ENCODE data around the gene TPSAB1. TPM values are rescaled to one million over a fixed set of nuclear protein-coding genes. Genes with fewer than 3 reads are reported as not detected.

The TPSAB1 gene
- total and polyA plus RNA-seq, 2 experiments from 2014 or later: not detected

- WGBS, 2 experiments (ENCODE audit: low coverage in 1 of 2, low lambda C conversion rate in 2 of 2, missing lambda C conversion rate in 2 of 2): 13 to 30% methylated on average over 9 to 13 of the region's 17 CpGs
Measured at GRCh38 chr16:1291576-1291974, 51.1 kb downstream of the TPSAB1 start.

More at GRCh38 chr16:1291576-1291974, 51.1 kb downstream of the TPSAB1 start:
- Histone ChIP-seq H3K27me3 (replicated peaks; ENCODE audit: insufficient read depth) (peaks cover 45% of the 10 kb centered on the region), H2AFZ (no peak overlapping the region), H3F3A (ENCODE audit: insufficient read depth) (no peaks in the 10 kb centered on the region), H3K79me2 (ENCODE audit: insufficient read depth) (no peaks in the 10 kb centered on the region), H4K20me1 (ENCODE audit: insufficient read depth) (no peaks in the 10 kb centered on the region), H3K27ac (no peak overlapping the region), H3K36me3 (ENCODE audit: low read depth) (no peaks in the 10 kb centered on the region), H3K4me2 (ENCODE audit: unreplicated experiment) (no peak overlapping the region), H3K9me3 (ENCODE audit: low read depth) (no peaks in the 10 kb centered on the region), H3K4me1 (ENCODE audit: insufficient read depth) (no peaks in the 10 kb centered on the region; the same call in 1 of the 2 replicates), H3K4me3 (no peak overlapping the region), H3K9ac (no peak overlapping the region), H3K9me2 (ENCODE audit: insufficient read depth) (no peaks in the 10 kb centered on the region)
- in situ Hi-C loops (cut with MboI): no loop called here
- TF ChIP-seq EZH2phosphoT487 (IDR thresholded peaks at IDR 0.05; ENCODE audit: insufficient read depth, low read depth): no peak
- no peak for DNase-seq

Other genes starting within 250 kb of the TPSAB1 start
- gene SSTR5, start 168.0 kb upstream of the TPSAB1 start, total RNA-seq (2014; rRNA removed; shearing (Covaris generic)): not detected in 2 replicates
- gene SSTR5, start 168.0 kb upstream of the TPSAB1 start, polyA plus RNA-seq (2016; fragmentation: Nextera tagmentation; extraction: Ambion mirVana): not detected in 2 replicates
- not detected in 2 replicates for gene C1QTNF8, start 144.5 kb upstream of the TPSAB1 start, total RNA-seq (2014; rRNA removed; shearing (Covaris generic))
- gene C1QTNF8, start 144.5 kb upstream of the TPSAB1 start, polyA plus RNA-seq (2016; fragmentation: Nextera tagmentation; extraction: Ambion mirVana): not detected in 2 replicates
- 0.11 TPM in 1 of 2 replicates, not detected in the other for gene CACNA1H, start 87.6 kb upstream of the TPSAB1 start, total RNA-seq (2014; rRNA removed; shearing (Covaris generic))
- gene CACNA1H, start 87.6 kb upstream of the TPSAB1 start, polyA plus RNA-seq (2016; fragmentation: Nextera tagmentation; extraction: Ambion mirVana): not detected in 2 replicates
- gene TPSG1, start 15.4 kb upstream of the TPSAB1 start, total RNA-seq (2014; rRNA removed; shearing (Covaris generic)): not detected in 2 replicates
- gene TPSG1, start 15.4 kb upstream of the TPSAB1 start, polyA plus RNA-seq (2016; fragmentation: Nextera tagmentation; extraction: Ambion mirVana): not detected in 2 replicates
- gene TPSB2, start 10.5 kb upstream of the TPSAB1 start, total RNA-seq (2014; rRNA removed; shearing (Covaris generic)): not detected in 2 replicates
- gene TPSB2, start 10.5 kb upstream of the TPSAB1 start, polyA plus RNA-seq (2016; fragmentation: Nextera tagmentation; extraction: Ambion mirVana): not detected in 2 replicates
- not detected in 2 replicates for gene TPSD1, start 15.4 kb downstream of the TPSAB1 start, total RNA-seq (2014; rRNA removed; shearing (Covaris generic))
- gene TPSD1, start 15.4 kb downstream of the TPSAB1 start, polyA plus RNA-seq (2016; fragmentation: Nextera tagmentation; extraction: Ambion mirVana): not detected in 2 replicates
- gene UBE2I, start 68.9 kb downstream of the TPSAB1 start, total RNA-seq (2014; rRNA removed; shearing (Covaris generic)): 46.5 and 77.7 TPM in 2 replicates
- gene UBE2I, start 68.9 kb downstream of the TPSAB1 start, polyA plus RNA-seq (2016; fragmentation: Nextera tagmentation; extraction: Ambion mirVana): 133 and 134 TPM in 2 replicates
- gene BAIAP3, start 92.9 kb downstream of the TPSAB1 start, total RNA-seq (2014; rRNA removed; shearing (Covaris generic)): 0.13 and 0.86 TPM in 2 replicates
- gene BAIAP3, start 92.9 kb downstream of the TPSAB1 start, polyA plus RNA-seq (2016; fragmentation: Nextera tagmentation; extraction: Ambion mirVana): 0.23 and 0.24 TPM in 2 replicates
- gene TSR3, start 111.2 kb downstream of the TPSAB1 start, total RNA-seq (2014; rRNA removed; shearing (Covaris generic)): 88.0 and 110 TPM in 2 replicates
- gene TSR3, start 111.2 kb downstream of the TPSAB1 start, polyA plus RNA-seq (2016; fragmentation: Nextera tagmentation; extraction: Ambion mirVana): 105 and 106 TPM in 2 replicates
- gene GNPTG, start 111.2 kb downstream of the TPSAB1 start, total RNA-seq (2014; rRNA removed; shearing (Covaris generic)): 52.4 and 85.8 TPM in 2 replicates
- 99.9 and 109 TPM in 2 replicates for gene GNPTG, start 111.2 kb downstream of the TPSAB1 start, polyA plus RNA-seq (2016; fragmentation: Nextera tagmentation; extraction: Ambion mirVana)
- gene UNKL, start 174.0 kb downstream of the TPSAB1 start, total RNA-seq (2014; rRNA removed; shearing (Covaris generic)): 13.0 and 15.3 TPM in 2 replicates
- gene UNKL, start 174.0 kb downstream of the TPSAB1 start, polyA plus RNA-seq (2016; fragmentation: Nextera tagmentation; extraction: Ambion mirVana): 6.1 and 8.2 TPM in 2 replicates
- gene UQCC4, start 180.0 kb downstream of the TPSAB1 start, total RNA-seq (2014; rRNA removed; shearing (Covaris generic)): 11.3 and 19.5 TPM in 2 replicates
- 26.0 and 27.1 TPM in 2 replicates for gene UQCC4, start 180.0 kb downstream of the TPSAB1 start, polyA plus RNA-seq (2016; fragmentation: Nextera tagmentation; extraction: Ambion mirVana)
- gene PERCC1, start 190.4 kb downstream of the TPSAB1 start, total RNA-seq (2014; rRNA removed; shearing (Covaris generic)): not detected in 2 replicates
- gene PERCC1, start 190.4 kb downstream of the TPSAB1 start, polyA plus RNA-seq (2016; fragmentation: Nextera tagmentation; extraction: Ambion mirVana): not detected in 2 replicates
- gene CCDC154, start 203.9 kb downstream of the TPSAB1 start, total RNA-seq (2014; rRNA removed; shearing (Covaris generic)): not detected in 2 replicates
- gene CCDC154, start 203.9 kb downstream of the TPSAB1 start, polyA plus RNA-seq (2016; fragmentation: Nextera tagmentation; extraction: Ambion mirVana): 0.09 and 0.18 TPM in 2 replicates
- gene CLCN7, start 234.3 kb downstream of the TPSAB1 start, total RNA-seq (2014; rRNA removed; shearing (Covaris generic)): 37.3 and 39.3 TPM in 2 replicates
- 31.7 and 33.6 TPM in 2 replicates for gene CLCN7, start 234.3 kb downstream of the TPSAB1 start, polyA plus RNA-seq (2016; fragmentation: Nextera tagmentation; extraction: Ambion mirVana)
- gene PTX4, start 248.2 kb downstream of the TPSAB1 start, total RNA-seq (2014; rRNA removed; shearing (Covaris generic)): not detected in 2 replicates
- 0.18 TPM in 1 of 2 replicates, not detected in the other for gene PTX4, start 248.2 kb downstream of the TPSAB1 start, polyA plus RNA-seq (2016; fragmentation: Nextera tagmentation; extraction: Ambion mirVana)